Tibial nerve (tissue), 4 donors: ENCODE data around the gene COX8A. TPM values are rescaled to one million over a fixed set of nuclear protein-coding genes. Genes with fewer than 3 reads are reported as not detected.

Experiments
- DNase-seq, 2 donors: peaks; one replicate each; pipeline ENCODE4 v3.0.0-alpha.2; 2019; ENCODE audit warnings: low spot score in 2 of 2
- H3K27ac ChIP-seq, 4 donors: fragments of 200-600 bp; sonication (generic) in 3 of 4; one replicate each; pipeline ENCODE4 v1.5.1; 2017 to 2019; ENCODE audit warnings: mild to moderate bottlenecking in 1 of 4
- H3K27me3 ChIP-seq, 2 donors: fragments of 200-600 bp; sonication (generic) in 1 of 2; one replicate each; pipeline versions ENCODE4 v1.5.1 to v1.6.0; 2017 to 2019
- H3K36me3 ChIP-seq, 3 donors: fragments of 200-600 bp; sonication (generic); one replicate each; pipeline ENCODE4 v1.5.1; 2018 to 2019
- H3K4me1 ChIP-seq, 4 donors: fragments of 200-600 bp; sonication (generic) in 3 of 4; one replicate each; pipeline ENCODE4 v1.5.1; 2017 to 2019
- H3K4me3 ChIP-seq, 4 donors: fragments of 200-600 bp; sonication (generic) in 3 of 4; one replicate each; pipeline ENCODE4 v1.5.1; 2017 to 2019; ENCODE audit warnings: mild to moderate bottlenecking in 1 of 4, moderate library complexity in 1 of 4
- H3K9me3 ChIP-seq, 4 donors: fragments of 200-600 bp; sonication (generic) in 3 of 4; one replicate each; pipeline ENCODE4 v1.5.1; 2017 to 2019
- CTCF ChIP-seq, 5 experiments: fragments of 200-600 bp in 3 of 5; fragments of 450-650 bp in 2 of 5; sonication (generic) in 3 of 5; IDR thresholded peaks; one replicate each; pipeline ENCODE4 v1.5.1; 2016 to 2019; ENCODE audit warnings: antibody characterized with exemption in 5 of 5, mild to moderate bottlenecking in 3 of 5, moderate library complexity in 2 of 5
- EP300 ChIP-seq, 2 donors: sonication (generic); formaldehyde crosslinking; IDR thresholded peaks; one replicate each; pipeline ENCODE4 v1.6.1; 2017; ENCODE audit warnings: antibody characterized with exemption in 2 of 2, mild to moderate bottlenecking in 1 of 2
- POLR2A ChIP-seq, 2 donors: fragments of 450-650 bp; IDR thresholded peaks; one replicate each; pipeline ENCODE4 v1.6.1; 2017; ENCODE audit warnings: antibody characterized with exemption in 2 of 2, mild to moderate bottlenecking in 2 of 2, moderate library complexity in 2 of 2
- WGBS, 2 donors: methylation state at CpG; one replicate each; pipeline ENCODE4 v1.1.5; 2018; 5-methylcytosine and 5-hydroxymethylcytosine counted together
- total RNA-seq, 4 donors: library from RNA; depleted of rRNA; stranded (reverse); fragments of >200 nt; gene quantifications; one replicate each; pipeline ENCODE4 v1.1.0, GENCODE V29; 2016

The COX8A gene
- total RNA-seq, 4 donors from 2014 or later: 337 to 421 (median 383) TPM

- peaks cover 0 to 44% (median 12%) of the 10 kb centered on the region in 4 donors for H3K4me1 ChIP-seq
- no peak for DNase-seq
- no peak for TF ChIP-seq CTCF (IDR thresholded peaks at IDR 0.05)
- TF ChIP-seq POLR2A (IDR thresholded peaks at IDR 0.05): no peak
- no peak for TF ChIP-seq EP300 (IDR thresholded peaks at IDR 0.05)
- H3K27ac ChIP-seq: no peak overlapping the region
- H3K27me3 ChIP-seq: no peaks in the 10 kb centered on the region
- H3K9me3 ChIP-seq: no peaks in the 10 kb centered on the region
- H3K4me3 ChIP-seq: no peak overlapping the region
- no peaks in the 10 kb centered on the region for H3K36me3 ChIP-seq
- 51 to 67% methylated on average over 9 to 12 of the region's 12 CpGs for WGBS, 2 donors
These were observed 32.0 kb downstream of the COX8A start for GRCh38 chr11:64006398-64006797.

GRCh38 chr11:64007160-64007628, 32.8 kb downstream of the COX8A start:
- Histone ChIP-seq H3K36me3 (no peaks in the 10 kb centered on the region), H3K27me3 (no peaks in the 10 kb centered on the region), H3K9me3 (no peaks in the 10 kb centered on the region), H3K27ac (peak overlapping the region in 3 of 4 donors; percentile 8 to 69 (median 67)), H3K4me3 (peak overlapping the region; percentile 18 to 52 (median 34)), H3K4me1 (peaks cover 0 to 36% (median 12%) of the 10 kb centered on the region in 4 donors)
- no peak for TF ChIP-seq EP300 (IDR thresholded peaks at IDR 0.05)
- TF ChIP-seq CTCF (IDR thresholded peaks at IDR 0.05): no peak
- no peak for TF ChIP-seq POLR2A (IDR thresholded peaks at IDR 0.05)
- 1 to 4% methylated on average over 26 of the region's 27 CpGs for WGBS, 2 donors
- no peak for DNase-seq

- DNase-seq: peak; percentile 33 to 65
These were observed 33.3 kb downstream of the COX8A start for GRCh38 chr11:64007629-64008282.

GRCh38 chr11:64008283-64008913, 34.0 kb downstream of the COX8A start:
- no peak for DNase-seq
- 92% methylated on average over 23 to 24 of the region's 26 CpGs for WGBS, 2 donors
- H3K4me3 ChIP-seq: no peak overlapping the region
- no peaks in the 10 kb centered on the region for H3K36me3 ChIP-seq
- TF ChIP-seq POLR2A (IDR thresholded peaks at IDR 0.05): no peak
- no peak for TF ChIP-seq EP300 (IDR thresholded peaks at IDR 0.05)
- no peak for TF ChIP-seq CTCF (IDR thresholded peaks at IDR 0.05)
- H3K27me3 ChIP-seq: no peaks in the 10 kb centered on the region
- H3K9me3 ChIP-seq: no peaks in the 10 kb centered on the region
- H3K4me1 ChIP-seq: peaks cover 0 to 32% (median 12%) of the 10 kb centered on the region in 4 donors
- peak overlapping the region in 2 of 4 donors; percentile 67 to 69 for H3K27ac ChIP-seq

More at GRCh38 chr11:64007629-64008282, 33.3 kb downstream of the COX8A start:
- TF ChIP-seq EP300 (IDR thresholded peaks at IDR 0.05) (no peak), CTCF (IDR thresholded peaks at IDR 0.05) (peak in 3 of 5 experiments; percentile 14 to 56 (median 56))
- H3K9me3 ChIP-seq: no peaks in the 10 kb centered on the region
- H3K36me3 ChIP-seq: no peaks in the 10 kb centered on the region
- H3K4me3 ChIP-seq: peak overlapping the region; percentile 18 to 52 (median 34)
- H3K27me3 ChIP-seq: no peaks in the 10 kb centered on the region
- H3K4me1 ChIP-seq: peaks cover 0 to 32% (median 12%) of the 10 kb centered on the region in 4 donors
- H3K27ac ChIP-seq: peak overlapping the region in 3 of 4 donors; percentile 8 to 69 (median 67)
- WGBS, 2 donors: 6 to 11% methylated on average over 28 to 40 of the region's 40 CpGs
